A549 treated with DMSO at 1 μM for 4 hours (cell line): ENCODE measurements around the gene MRAP. TPM values are rescaled to one million over a fixed set of nuclear protein-coding genes. Genes with fewer than 3 reads are reported as not detected.

Experiments used
- total RNA-seq: library from RNA; stranded (reverse); fragments of 200-300 nt; extraction: Qiagen RNA extraction; gene quantifications from 5 replicates; pipeline ENCODE4 v1.2.3, GENCODE V29; 2022; ENCODE audit warnings: low read depth

Gene MRAP
- total RNA-seq, result not detected in 5 replicates

DNA sequence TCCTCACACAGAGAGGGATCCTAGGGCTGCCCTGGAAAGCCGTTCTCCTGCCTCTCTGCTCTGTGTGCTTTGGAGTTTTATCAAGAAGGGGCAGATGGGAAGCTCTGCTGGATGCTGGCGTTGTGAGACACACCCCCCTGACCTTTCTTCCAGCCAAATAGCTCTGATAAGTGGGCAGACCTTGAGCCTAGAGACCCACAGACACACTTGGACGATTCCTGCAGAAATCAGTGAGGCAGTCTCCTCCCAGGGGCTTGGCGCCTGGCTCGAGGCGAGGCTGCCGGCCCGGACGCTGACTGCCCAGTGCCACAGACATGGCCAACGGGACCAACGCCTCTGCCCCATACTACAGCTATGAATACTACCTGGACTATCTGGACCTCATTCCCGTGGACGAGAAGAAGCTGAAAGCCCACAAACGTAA is at the start of gene MRAP:
Gene MRAP, plus strand, starts transcription at position 198 of the 424 bp plus-strand sequence. Its CDS starts 117 bp downstream, at position 315.

DNA sequence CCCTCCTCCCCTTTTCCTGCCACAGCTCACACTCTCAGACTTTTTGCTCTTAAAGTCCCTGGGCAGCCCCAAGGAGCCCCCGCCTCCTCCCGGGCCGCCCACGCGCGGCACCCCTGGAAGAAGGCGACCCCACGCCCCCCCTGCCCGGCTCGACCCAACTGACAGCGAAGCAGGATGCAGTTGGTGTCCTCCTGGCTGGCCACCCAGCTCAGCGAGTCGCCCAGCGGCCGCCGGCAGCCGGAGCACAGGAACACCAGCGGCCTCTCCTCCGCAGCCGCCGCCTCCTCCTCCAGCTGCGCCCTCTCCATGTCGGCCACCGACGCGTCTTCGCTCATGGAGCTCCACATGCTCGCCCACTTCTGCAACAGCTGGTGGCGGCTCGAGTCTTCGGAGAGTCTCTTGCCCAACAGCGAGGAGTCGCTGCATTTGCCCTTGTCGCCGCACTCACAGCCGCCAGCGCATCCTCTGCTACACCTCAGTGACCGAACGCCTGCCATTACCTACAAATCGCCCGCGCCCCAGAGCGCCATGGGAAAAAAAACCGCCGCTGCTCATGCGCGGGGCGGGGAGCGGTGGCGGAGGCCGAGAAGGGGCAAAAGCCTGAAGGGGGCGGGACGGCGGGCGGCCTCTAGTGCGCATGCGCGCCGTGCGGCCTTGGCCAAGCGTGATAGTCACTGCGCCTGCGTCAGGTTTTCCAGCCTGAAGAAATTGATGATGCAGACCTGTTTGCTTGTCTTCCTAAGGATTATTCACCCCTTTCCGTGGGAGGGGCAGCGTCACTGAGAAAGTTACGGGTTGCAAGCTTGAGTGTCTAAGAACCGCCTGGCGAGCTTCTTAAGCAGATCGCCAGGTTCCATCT is 19.9 kb upstream of the MRAP start, which contains the start of gene MIS18A:
Gene MIS18A, minus strand, starts transcription at position 532 of the 859 bp plus-strand sequence. Its CDS starts 35 bp downstream, at position 497.

Other genes with a start within 250 kb of the MRAP start
- 14.2 to 18.1 TPM (median 16.8 TPM) in 5 replicates for gene MIS18A, start 19.8 kb upstream of the MRAP start, total RNA-seq
- gene URB1, start 94.2 kb downstream of the MRAP start, total RNA-seq, result 12.0 to 14.3 TPM (median 14.3 TPM) in 5 replicates
- gene EVA1C, start 113.9 kb downstream of the MRAP start, total RNA-seq, result 36.8 to 45.4 TPM (median 40.4 TPM) in 5 replicates